Measurements from ENCODE around the gene WDR5. TPM values are rescaled to one million over a fixed set of nuclear protein-coding genes. Genes with fewer than 3 reads are reported as not detected.
"Not testable (repeated sequence)": the region's sequence is repeated elsewhere in the genome, so short reads cannot be mapped to it uniquely, and the experiment has no call there.

WDR5 gene
- total and polyA plus RNA-seq, 3 donors from 2014 or later, result 52.4 to 91.4 (median 54.9) TPM

DNA sequence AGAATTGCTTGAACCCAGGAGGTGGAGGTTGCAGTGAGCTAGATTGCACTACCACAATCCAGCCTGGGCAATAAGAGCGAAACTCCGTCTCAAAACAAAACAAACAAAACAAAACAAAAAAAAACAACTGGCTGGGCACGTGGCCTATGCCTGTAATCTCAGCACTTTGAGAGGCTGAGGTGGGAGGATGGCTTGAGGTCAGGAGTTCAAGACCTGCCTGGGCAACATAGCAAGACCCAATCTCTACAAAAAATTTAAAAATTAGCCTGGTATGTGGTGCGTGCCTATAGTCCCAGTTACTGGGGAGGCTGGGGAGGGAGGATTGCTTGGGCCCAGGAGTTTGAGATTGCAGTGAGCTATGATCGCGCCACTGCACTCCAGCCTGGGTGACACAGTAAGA, 23.3 kb upstream of the WDR5 start:
- H3K27me3 ChIP-seq, result no peaks in the 10 kb centered on the region
- no peaks in the 10 kb centered on the region for H3K36me3 ChIP-seq (ENCODE audit: low read depth, missing control alignments)
- H3K4me1 ChIP-seq, result no peaks in the 10 kb centered on the region
- TF ChIP-seq POLR2A (IDR thresholded peaks at IDR 0.05) (no peak), CTCF (IDR thresholded peaks at IDR 0.05) (no peak)
- no peak overlapping the region for H3K4me3 ChIP-seq
- H3K9me3 ChIP-seq, result no peaks in the 10 kb centered on the region
- WGBS, 2 donors, result 90 to 91% methylated on average over 6 of the region's 6 CpGs
- no peak for DNase-seq
- H3K27ac ChIP-seq, result no peak overlapping the region
- intact Hi-C loops (cut with DNase I; ENCODE audit: low total_unique reads), result no loop called here

- H3K36me3 ChIP-seq (ENCODE audit: low read depth, missing control alignments); H3K27me3 ChIP-seq; H3K4me3 ChIP-seq; H3K27ac ChIP-seq; DNase-seq; H3K9me3 ChIP-seq; intact Hi-C loops (cut with DNase I; ENCODE audit: low total_unique reads); H3K4me1 ChIP-seq: not testable (repeated sequence)
- 52 to 98% methylated on average over 6 to 16 of the region's 26 CpGs for WGBS, 2 donors
These were observed 16.9 kb upstream of the WDR5 start for GRCh38 chr9:134118972-134119371.

DNA sequence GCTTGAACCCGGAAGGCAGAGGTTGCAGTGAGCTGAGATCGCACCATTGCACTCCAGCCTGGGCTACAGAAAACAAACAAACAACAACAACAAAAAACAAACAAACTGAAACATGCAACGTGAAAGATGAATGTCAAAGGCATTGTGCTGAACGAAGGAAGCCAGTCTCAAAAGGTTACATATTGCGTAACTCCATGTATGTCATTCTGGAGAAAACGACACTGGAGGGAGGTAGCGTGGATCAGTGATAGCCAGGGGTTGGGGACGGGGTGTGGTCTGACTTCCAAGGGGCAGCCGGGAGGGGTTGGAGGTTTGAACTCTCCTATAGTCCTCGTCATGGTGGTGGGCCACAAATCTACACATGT, 12.1 kb upstream of the WDR5 start:
- H3K27me3 ChIP-seq, result no peaks in the 10 kb centered on the region
- H3K36me3 ChIP-seq (ENCODE audit: low read depth, missing control alignments), result no peaks in the 10 kb centered on the region
- intact Hi-C loops (cut with DNase I; ENCODE audit: low total_unique reads), result no loop called here
- DNase-seq, result no peak
- no peak overlapping the region for H3K4me3 ChIP-seq
- no peak for TF ChIP-seq POLR2A (IDR thresholded peaks at IDR 0.05)
- TF ChIP-seq CTCF (IDR thresholded peaks at IDR 0.05), result no peak
- H3K9me3 ChIP-seq, result no peaks in the 10 kb centered on the region
- no peak overlapping the region for H3K27ac ChIP-seq
- no peaks in the 10 kb centered on the region for H3K4me1 ChIP-seq
- 76 to 82% methylated on average over 10 of the region's 10 CpGs for WGBS, 2 donors

DNA sequence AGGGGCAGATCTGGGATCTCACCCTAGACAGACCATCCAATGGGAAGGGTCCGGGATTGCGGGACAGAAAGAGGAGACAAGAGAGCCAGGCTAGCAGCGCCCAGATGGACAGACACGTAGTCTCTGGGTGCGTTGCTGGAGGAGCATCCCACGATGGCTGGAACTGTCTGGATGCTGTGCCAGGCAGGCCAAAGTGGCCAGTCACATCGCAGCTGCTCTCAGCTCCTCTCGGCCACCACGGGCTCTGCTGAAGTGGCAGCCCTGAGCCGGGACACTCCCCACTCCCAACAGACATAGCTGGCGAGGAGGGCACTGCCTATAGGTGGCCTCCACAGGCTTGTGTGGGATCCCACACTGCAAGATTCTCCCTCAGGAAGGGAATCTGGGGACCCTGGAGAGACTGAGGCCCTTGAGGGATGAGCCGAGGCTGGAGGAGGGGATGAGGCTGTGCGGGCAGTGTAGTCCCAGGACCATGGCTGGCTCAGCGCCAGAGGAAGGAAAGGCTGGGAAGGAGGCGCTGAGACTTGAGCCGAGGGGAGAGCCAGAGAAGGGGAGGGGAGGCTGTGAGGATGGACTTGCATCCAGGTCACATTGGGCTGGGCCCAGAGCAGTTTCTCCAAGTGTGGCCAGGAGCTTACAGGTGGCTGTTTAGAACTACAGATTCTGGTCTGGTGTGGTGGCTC, 10.3 kb upstream of the WDR5 start:
- WGBS, 2 donors, result 74 to 75% methylated on average over 13 to 16 of the region's 16 CpGs
- DNase-seq, result no peak
- H3K9me3 ChIP-seq, result no peaks in the 10 kb centered on the region
- H3K4me1 ChIP-seq, result no peaks in the 10 kb centered on the region
- H3K36me3 ChIP-seq (ENCODE audit: low read depth, missing control alignments), result no peaks in the 10 kb centered on the region
- TF ChIP-seq POLR2A (IDR thresholded peaks at IDR 0.05) (no peak), CTCF (IDR thresholded peaks at IDR 0.05) (no peak)
- H3K4me3 ChIP-seq, result no peak overlapping the region
- no peak overlapping the region for H3K27ac ChIP-seq
- H3K27me3 ChIP-seq, result no peaks in the 10 kb centered on the region
- intact Hi-C loops (cut with DNase I; ENCODE audit: low total_unique reads), result no loop called here

DNA sequence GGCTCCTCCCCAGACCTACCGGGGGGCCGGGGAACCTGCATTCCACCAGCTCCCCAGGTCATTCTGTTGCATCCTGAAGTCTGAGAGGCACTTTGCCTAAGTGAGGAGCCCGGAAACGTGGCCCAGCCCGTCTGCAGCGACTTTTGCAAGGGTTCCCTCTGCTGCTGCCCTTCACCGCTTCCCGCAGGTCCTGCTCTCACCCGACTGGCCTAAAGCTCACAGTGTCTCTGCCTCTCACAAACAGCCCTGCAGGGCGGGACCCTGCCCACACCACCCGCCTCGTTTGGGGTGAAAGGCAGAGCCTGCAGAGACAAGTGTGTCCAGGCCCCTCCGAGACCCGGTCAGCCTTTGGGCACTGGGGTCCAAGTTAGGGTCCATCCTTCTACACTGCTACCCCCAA, 9.5 kb upstream of the WDR5 start:
- no peak for TF ChIP-seq POLR2A (IDR thresholded peaks at IDR 0.05)
- TF ChIP-seq CTCF (IDR thresholded peaks at IDR 0.05), result no peak

More for the DNA sequence above, 9.5 kb upstream of the WDR5 start:
- H3K27me3 ChIP-seq, result no peaks in the 10 kb centered on the region
- no peaks in the 10 kb centered on the region for H3K9me3 ChIP-seq
- no peak for DNase-seq
- WGBS, 2 donors, result 84 to 93% methylated on average over 8 to 14 of the region's 14 CpGs
- H3K36me3 ChIP-seq (ENCODE audit: low read depth, missing control alignments), result no peaks in the 10 kb centered on the region
- peaks cover 7% of the 10 kb centered on the region for H3K4me1 ChIP-seq
- intact Hi-C loops (cut with DNase I; ENCODE audit: low total_unique reads), result no loop called here
- no peak overlapping the region for H3K4me3 ChIP-seq
- H3K27ac ChIP-seq, result no peak overlapping the region

Data from testis (tissue), 3 donors.